Left ventricle myocardium inferior (tissue), 1 donor: Measurements from ENCODE around the gene ICAM4. TPM values are rescaled to one million over a fixed set of nuclear protein-coding genes. Genes with fewer than 3 reads are reported as not detected.
A peak's percentile ranks its signal among the peaks of the same experiment; 100 is the strongest.

ENCODE experiments used
- DNase-seq: peaks from one replicate; pipeline ENCODE4 v3.0.0-alpha.2; 2020
- H3K27ac ChIP-seq: fragments of 200-600 bp; replicated peaks from 2 replicates; pipeline ENCODE4 v1.8.0; 2021
- H3K27me3 ChIP-seq: fragments of 200-600 bp; 2 replicates; pipeline ENCODE4 v1.8.0; 2021; ENCODE audit warnings: low read depth
- H3K36me3 ChIP-seq: fragments of 200-600 bp; 2 replicates; pipeline ENCODE4 v1.8.0; 2021
- H3K4me1 ChIP-seq: fragments of 200-600 bp; 2 replicates; pipeline ENCODE4 v1.8.0; 2021
- H3K4me3 ChIP-seq: fragments of 200-600 bp; 2 replicates; pipeline ENCODE4 v1.8.0; 2021; ENCODE audit warnings: mild to moderate bottlenecking, moderate library complexity
- H3K9me3 ChIP-seq: fragments of 200-600 bp; replicated peaks from 2 replicates; pipeline ENCODE4 v1.8.0; 2021
- CTCF ChIP-seq: fragments of 200-600 bp; IDR thresholded peaks from 2 replicates; pipeline ENCODE4 v1.8.0; 2021; ENCODE audit warnings: antibody characterized with exemption, mild to moderate bottlenecking, borderline replicate concordance
- intact Hi-C: fragments of 100-400 bp; cut with micrococcal nuclease; formaldehyde crosslinking; loops from one replicate; pipeline ENCODE4 v1.11.0; 2022
- total RNA-seq: library from RNA; stranded (reverse); fragmentation: NEBNext Ultra II Directional; extraction: Animal tissue kit (Norgen Biotek cat#: 25700); gene quantifications from one replicate; pipeline ENCODE4 v1.2.1, GENCODE V29; 2021
- donor health status: DM: no; HTN: yes; CAD: no; lungs with severe emphysema.

Gene ICAM4
- total RNA-seq, 1 donor from 2014 or later = 0.36 TPM

GRCh38 chr19:10290357-10290875 is 3.7 kb downstream of the ICAM4 start:
- no peak for TF ChIP-seq CTCF
- Histone ChIP-seq H3K4me1 (peaks cover 84% of the 10 kb centered on the region), H3K27me3 (peaks cover 87% of the 10 kb centered on the region), H3K36me3 (peaks cover 4% of the 10 kb centered on the region), H3K9me3 (no peaks in the 10 kb centered on the region), H3K4me3 (peak overlapping the region; percentile 67), H3K27ac (no peak overlapping the region)
- DNase-seq = no peak
- intact Hi-C loops = no loop called here

GRCh38 chr19:10290876-10291553 is 4.3 kb downstream of the ICAM4 start:
- peak; percentile 72 for DNase-seq
- intact Hi-C loops = no loop called here
- Histone ChIP-seq H3K4me1 (peaks cover 84% of the 10 kb centered on the region), H3K9me3 (no peaks in the 10 kb centered on the region), H3K27me3 (peaks cover 93% of the 10 kb centered on the region), H3K27ac (no peak overlapping the region), H3K36me3 (no peaks in the 10 kb centered on the region), H3K4me3 (peak overlapping the region; percentile 67)
- TF ChIP-seq CTCF = no peak

GRCh38 chr19:10291554-10292205 is 4.9 kb downstream of the ICAM4 start:
- no peak for DNase-seq
- H3K4me1 ChIP-seq = peaks cover 80% of the 10 kb centered on the region
- H3K9me3 ChIP-seq = no peaks in the 10 kb centered on the region
- peak overlapping the region; percentile 67 for H3K4me3 ChIP-seq
- intact Hi-C loops = no loop called here
- H3K27ac ChIP-seq = no peak overlapping the region
- no peaks in the 10 kb centered on the region for H3K36me3 ChIP-seq
- no peak for TF ChIP-seq CTCF
- H3K27me3 ChIP-seq = peaks cover 100% of the 10 kb centered on the region

- intact Hi-C loops = no loop called here
- Histone ChIP-seq H3K9me3 (no peaks in the 10 kb centered on the region), H3K36me3 (no peaks in the 10 kb centered on the region), H3K4me3 (peak overlapping the region; percentile 67), H3K4me1 (peaks cover 74% of the 10 kb centered on the region), H3K27ac (no peak overlapping the region), H3K27me3 (peaks cover 99% of the 10 kb centered on the region)
- DNase-seq = peak; percentile 78
- TF ChIP-seq CTCF = no peak
These were observed 5.5 kb downstream of the ICAM4 start for GRCh38 chr19:10292206-10292788.

- no peak overlapping the region for H3K27ac ChIP-seq
These were observed 6.3 kb downstream of the ICAM4 start for GRCh38 chr19:10292789-10293636.

More at GRCh38 chr19:10292789-10293636, 6.3 kb downstream of the ICAM4 start:
- peaks cover 67% of the 10 kb centered on the region for H3K4me1 ChIP-seq
- H3K36me3 ChIP-seq = no peaks in the 10 kb centered on the region
- no peak for TF ChIP-seq CTCF
- peaks cover 94% of the 10 kb centered on the region for H3K27me3 ChIP-seq
- H3K9me3 ChIP-seq = no peaks in the 10 kb centered on the region
- intact Hi-C loops = no loop called here
- peak overlapping the region; percentile 67 for H3K4me3 ChIP-seq
- no peak for DNase-seq
